ENCODE data around the gene DPH7.

The DPH7 gene

DNA sequence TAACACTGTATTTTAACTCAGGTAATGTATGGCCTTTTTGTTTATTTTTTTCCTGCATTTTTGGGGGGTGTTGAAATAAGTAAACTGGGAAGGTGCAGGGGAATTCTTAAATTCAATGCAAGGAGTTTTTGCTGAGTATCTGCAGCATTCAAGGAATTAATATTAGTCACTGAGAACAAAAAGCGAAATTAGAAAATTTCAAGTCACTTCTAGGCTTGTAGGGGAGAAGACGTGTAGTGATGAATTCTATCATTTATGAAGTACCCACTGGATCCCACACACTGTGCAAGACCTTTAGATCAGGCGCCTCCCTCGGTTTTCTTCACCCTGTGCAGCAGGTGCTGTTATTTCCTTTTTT is 41.3 kb upstream of the DPH7 start:
- ATAC-seq = no peak
- TF ChIP-seq TCF4 (CRISPR knock-in tag; IDR thresholded peaks at IDR 0.05; ENCODE audit: borderline replicate concordance) (no peak), SNAI2 (CRISPR knock-in tag; IDR thresholded peaks at IDR 0.05) (no peak), BACH2 (CRISPR knock-in tag; IDR thresholded peaks at IDR 0.05; ENCODE audit: borderline replicate concordance) (no peak), ZFP3 (CRISPR knock-in tag; IDR thresholded peaks at IDR 0.05) (no peak), PPARA (CRISPR knock-in tag; IDR thresholded peaks at IDR 0.05; ENCODE audit: borderline replicate concordance) (no peak), GLIS3 (CRISPR knock-in tag; IDR thresholded peaks at IDR 0.05) (no peak), ESRRG (CRISPR knock-in tag; IDR thresholded peaks at IDR 0.05) (no peak), ZNF8 (CRISPR knock-in tag; IDR thresholded peaks at IDR 0.05) (no peak), ISL1 (CRISPR knock-in tag; IDR thresholded peaks at IDR 0.05) (no peak), RARB (CRISPR knock-in tag; IDR thresholded peaks at IDR 0.05) (no peak), OSR1 (CRISPR knock-in tag; IDR thresholded peaks at IDR 0.05) (no peak), ZC3H10 (CRISPR knock-in tag; IDR thresholded peaks at IDR 0.05) (no peak), CSDC2 (CRISPR knock-in tag; IDR thresholded peaks at IDR 0.05) (no peak)
- TF ChIP-seq, protein P1, sequence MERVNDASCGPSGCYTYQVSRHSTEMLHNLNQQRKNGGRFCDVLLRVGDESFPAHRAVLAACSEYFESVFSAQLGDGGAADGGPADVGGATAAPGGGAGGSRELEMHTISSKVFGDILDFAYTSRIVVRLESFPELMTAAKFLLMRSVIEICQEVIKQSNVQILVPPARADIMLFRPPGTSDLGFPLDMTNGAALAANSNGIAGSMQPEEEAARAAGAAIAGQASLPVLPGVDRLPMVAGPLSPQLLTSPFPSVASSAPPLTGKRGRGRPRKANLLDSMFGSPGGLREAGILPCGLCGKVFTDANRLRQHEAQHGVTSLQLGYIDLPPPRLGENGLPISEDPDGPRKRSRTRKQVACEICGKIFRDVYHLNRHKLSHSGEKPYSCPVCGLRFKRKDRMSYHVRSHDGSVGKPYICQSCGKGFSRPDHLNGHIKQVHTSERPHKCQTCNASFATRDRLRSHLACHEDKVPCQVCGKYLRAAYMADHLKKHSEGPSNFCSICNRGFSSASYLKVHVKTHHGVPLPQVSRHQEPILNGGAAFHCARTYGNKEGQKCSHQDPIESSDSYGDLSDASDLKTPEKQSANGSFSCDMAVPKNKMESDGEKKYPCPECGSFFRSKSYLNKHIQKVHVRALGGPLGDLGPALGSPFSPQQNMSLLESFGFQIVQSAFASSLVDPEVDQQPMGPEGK (CRISPR knock-in tag; IDR thresholded peaks at IDR 0.05; ENCODE audit: borderline replicate concordance) = no peak
- TF ChIP-seq, protein P2, sequence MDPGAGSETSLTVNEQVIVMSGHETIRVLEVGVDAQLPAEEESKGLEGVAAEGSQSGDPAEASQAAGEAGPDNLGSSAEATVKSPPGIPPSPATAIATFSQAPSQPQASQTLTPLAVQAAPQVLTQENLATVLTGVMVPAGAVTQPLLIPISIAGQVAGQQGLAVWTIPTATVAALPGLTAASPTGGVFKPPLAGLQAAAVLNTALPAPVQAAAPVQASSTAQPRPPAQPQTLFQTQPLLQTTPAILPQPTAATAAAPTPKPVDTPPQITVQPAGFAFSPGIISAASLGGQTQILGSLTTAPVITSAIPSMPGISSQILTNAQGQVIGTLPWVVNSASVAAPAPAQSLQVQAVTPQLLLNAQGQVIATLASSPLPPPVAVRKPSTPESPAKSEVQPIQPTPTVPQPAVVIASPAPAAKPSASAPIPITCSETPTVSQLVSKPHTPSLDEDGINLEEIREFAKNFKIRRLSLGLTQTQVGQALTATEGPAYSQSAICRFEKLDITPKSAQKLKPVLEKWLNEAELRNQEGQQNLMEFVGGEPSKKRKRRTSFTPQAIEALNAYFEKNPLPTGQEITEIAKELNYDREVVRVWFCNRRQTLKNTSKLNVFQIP (CRISPR knock-in tag; IDR thresholded peaks at IDR 0.05; ENCODE audit: borderline replicate concordance, low read depth) = no peak
- TF ChIP-seq, protein P3, sequence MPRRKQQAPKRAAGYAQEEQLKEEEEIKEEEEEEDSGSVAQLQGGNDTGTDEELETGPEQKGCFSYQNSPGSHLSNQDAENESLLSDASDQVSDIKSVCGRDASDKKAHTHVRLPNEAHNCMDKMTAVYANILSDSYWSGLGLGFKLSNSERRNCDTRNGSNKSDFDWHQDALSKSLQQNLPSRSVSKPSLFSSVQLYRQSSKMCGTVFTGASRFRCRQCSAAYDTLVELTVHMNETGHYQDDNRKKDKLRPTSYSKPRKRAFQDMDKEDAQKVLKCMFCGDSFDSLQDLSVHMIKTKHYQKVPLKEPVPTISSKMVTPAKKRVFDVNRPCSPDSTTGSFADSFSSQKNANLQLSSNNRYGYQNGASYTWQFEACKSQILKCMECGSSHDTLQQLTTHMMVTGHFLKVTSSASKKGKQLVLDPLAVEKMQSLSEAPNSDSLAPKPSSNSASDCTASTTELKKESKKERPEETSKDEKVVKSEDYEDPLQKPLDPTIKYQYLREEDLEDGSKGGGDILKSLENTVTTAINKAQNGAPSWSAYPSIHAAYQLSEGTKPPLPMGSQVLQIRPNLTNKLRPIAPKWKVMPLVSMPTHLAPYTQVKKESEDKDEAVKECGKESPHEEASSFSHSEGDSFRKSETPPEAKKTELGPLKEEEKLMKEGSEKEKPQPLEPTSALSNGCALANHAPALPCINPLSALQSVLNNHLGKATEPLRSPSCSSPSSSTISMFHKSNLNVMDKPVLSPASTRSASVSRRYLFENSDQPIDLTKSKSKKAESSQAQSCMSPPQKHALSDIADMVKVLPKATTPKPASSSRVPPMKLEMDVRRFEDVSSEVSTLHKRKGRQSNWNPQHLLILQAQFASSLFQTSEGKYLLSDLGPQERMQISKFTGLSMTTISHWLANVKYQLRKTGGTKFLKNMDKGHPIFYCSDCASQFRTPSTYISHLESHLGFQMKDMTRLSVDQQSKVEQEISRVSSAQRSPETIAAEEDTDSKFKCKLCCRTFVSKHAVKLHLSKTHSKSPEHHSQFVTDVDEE (CRISPR knock-in tag; IDR thresholded peaks at IDR 0.05) = no peak
- TF ChIP-seq, protein P4, sequence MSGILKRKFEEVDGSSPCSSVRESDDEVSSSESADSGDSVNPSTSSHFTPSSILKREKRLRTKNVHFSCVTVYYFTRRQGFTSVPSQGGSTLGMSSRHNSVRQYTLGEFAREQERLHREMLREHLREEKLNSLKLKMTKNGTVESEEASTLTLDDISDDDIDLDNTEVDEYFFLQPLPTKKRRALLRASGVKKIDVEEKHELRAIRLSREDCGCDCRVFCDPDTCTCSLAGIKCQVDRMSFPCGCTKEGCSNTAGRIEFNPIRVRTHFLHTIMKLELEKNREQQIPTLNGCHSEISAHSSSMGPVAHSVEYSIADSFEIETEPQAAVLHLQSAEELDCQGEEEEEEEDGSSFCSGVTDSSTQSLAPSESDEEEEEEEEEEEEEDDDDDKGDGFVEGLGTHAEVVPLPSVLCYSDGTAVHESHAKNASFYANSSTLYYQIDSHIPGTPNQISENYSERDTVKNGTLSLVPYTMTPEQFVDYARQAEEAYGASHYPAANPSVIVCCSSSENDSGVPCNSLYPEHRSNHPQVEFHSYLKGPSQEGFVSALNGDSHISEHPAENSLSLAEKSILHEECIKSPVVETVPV (CRISPR knock-in tag; IDR thresholded peaks at IDR 0.05) = no peak

DNA sequence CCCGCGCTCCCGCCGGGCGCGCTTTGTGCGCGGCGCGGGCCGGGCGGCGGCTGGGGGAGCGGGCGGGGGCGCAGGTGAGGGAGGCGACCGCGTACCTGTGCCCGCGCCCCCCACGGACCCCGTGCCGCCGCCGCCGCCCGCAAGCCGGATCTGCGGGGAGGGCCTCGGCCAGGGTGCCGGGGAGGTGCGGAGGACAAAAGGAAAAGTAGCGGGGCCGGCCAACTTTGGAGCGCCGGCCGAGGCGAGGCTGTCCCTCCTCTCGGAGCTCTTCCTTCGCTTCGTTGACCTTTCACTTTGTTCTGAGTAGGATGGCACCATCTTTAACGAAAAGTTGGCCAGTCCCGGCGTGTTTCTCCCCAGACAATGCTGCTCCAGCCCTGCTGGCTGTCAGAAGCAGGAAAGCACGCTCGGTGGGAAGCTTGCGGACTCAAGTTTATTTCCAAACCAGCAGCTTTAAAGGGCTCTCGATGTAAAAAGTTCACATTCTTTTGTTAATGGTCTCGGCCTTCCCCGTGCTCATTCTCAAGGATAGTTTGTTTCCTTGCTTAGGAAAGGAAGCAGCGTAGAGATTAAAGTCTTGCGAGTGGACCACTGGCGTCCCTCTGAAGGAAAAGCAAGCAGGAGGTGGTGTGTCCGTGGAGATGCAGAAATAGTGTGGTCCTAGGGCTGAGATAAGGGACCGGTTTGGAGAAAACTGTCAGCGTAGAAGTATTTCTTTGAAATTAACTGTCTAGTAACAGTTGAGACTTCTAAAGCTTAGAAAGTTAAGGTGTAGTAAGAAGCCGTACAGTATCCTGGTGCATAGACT is 40.7 kb upstream of the DPH7 start:
- TF ChIP-seq PPARA (CRISPR knock-in tag; IDR thresholded peaks at IDR 0.05; ENCODE audit: borderline replicate concordance) (no peak), ISL1 (CRISPR knock-in tag; IDR thresholded peaks at IDR 0.05) (no peak), SNAI2 (CRISPR knock-in tag; IDR thresholded peaks at IDR 0.05) (no peak), ARNTL (CRISPR knock-in tag; IDR thresholded peaks at IDR 0.05; ENCODE audit: borderline replicate concordance, low read depth) (no peak), ZFP30 (CRISPR knock-in tag; IDR thresholded peaks at IDR 0.05) (no peak), OSR1 (CRISPR knock-in tag; IDR thresholded peaks at IDR 0.05) (no peak), ESRRG (CRISPR knock-in tag; IDR thresholded peaks at IDR 0.05) (no peak), TOX (CRISPR knock-in tag; IDR thresholded peaks at IDR 0.05; ENCODE audit: borderline replicate concordance) (no peak)
- TF ChIP-seq, protein P1 (CRISPR knock-in tag; IDR thresholded peaks at IDR 0.05; ENCODE audit: borderline replicate concordance) = no peak
- peak; percentile 46 for ATAC-seq
